Spleen (tissue), 11 donors: ENCODE results near the gene SMIM1. TPM values are rescaled to one million over a fixed set of nuclear protein-coding genes. Genes with fewer than 3 reads are reported as not detected.

ENCODE experiments used
- DNase-seq: peaks from one replicate; pipeline ENCODE4 v3.0.0-alpha.2; 2020
- H3K27ac ChIP-seq, 8 donors: fragments of 200-600 bp; sonication (generic) in 7 of 8; 1 replicate in 4 of 8; 2 replicates in 4 of 8; pipeline versions ENCODE4 v1.5.0 to v1.8.0; 2016 to 2021; ENCODE audit warnings: inconsistent platforms in 4 of 8, mild to moderate bottlenecking in 4 of 8, moderate library complexity in 1 of 8
- H3K27me3 ChIP-seq, 7 donors: fragments of 200-600 bp; sonication (generic) in 6 of 7; replicated peaks in 1 of 7; 1 replicate in 4 of 7; 2 replicates in 3 of 7; pipeline versions ENCODE4 v1.5.0 to v1.8.0; 2016 to 2021; ENCODE audit warnings: inconsistent platforms in 3 of 7, mild to moderate bottlenecking in 1 of 7
- H3K36me3 ChIP-seq, 6 donors: fragments of 200-600 bp; sonication (generic) in 5 of 6; 1 replicate in 4 of 6; 2 replicates in 2 of 6; pipeline versions ENCODE4 v1.5.0 to v1.8.0; 2016 to 2021; ENCODE audit warnings: inconsistent platforms in 2 of 6
- H3K4me1 ChIP-seq, 6 donors: fragments of 200-600 bp; sonication (generic) in 5 of 6; 1 replicate in 3 of 6; 2 replicates in 3 of 6; pipeline versions ENCODE4 v1.5.0 to v1.8.0; 2016 to 2021; ENCODE audit warnings: inconsistent platforms in 3 of 6
- H3K4me3 ChIP-seq, 8 donors: fragments of 200-600 bp; sonication (generic) in 7 of 8; 1 replicate in 4 of 8; 2 replicates in 4 of 8; pipeline versions ENCODE4 v1.5.0 to v1.8.0; 2016 to 2021; ENCODE audit warnings: inconsistent platforms in 4 of 8, mild to moderate bottlenecking in 4 of 8, moderate library complexity in 2 of 8
- H3K9me3 ChIP-seq, 8 donors: fragments of 200-600 bp; sonication (generic) in 7 of 8; 1 replicate in 4 of 8; 2 replicates in 4 of 8; pipeline versions ENCODE4 v1.5.0 to v1.8.0; 2016 to 2021; ENCODE audit warnings: inconsistent platforms in 4 of 8
- CTCF ChIP-seq, 11 experiments: fragments of 200-600 bp in 7 of 11; fragments of 450-650 bp in 4 of 11; sonication (generic) in 4 of 11; IDR thresholded peaks in 8 of 11; conservative IDR thresholded peaks in 3 of 11; 1 replicate in 7 of 11; 2 replicates in 4 of 11; pipeline versions ENCODE4 v1.4.0 to v1.8.0; 2016 to 2021; ENCODE audit warnings: antibody characterized with exemption in 11 of 11, inconsistent platforms in 4 of 11, mild to moderate bottlenecking in 1 of 11
- WGBS, 5 donors: extraction: QIAGEN DNeasy Blood & Tissue Kit in 3 of 5; methylation state at CpG; one replicate each; pipeline versions ENCODE4 v1.1.5 to v1.1.7; 2013 to 2018; 5-methylcytosine and 5-hydroxymethylcytosine counted together
- intact Hi-C: fragments of 100-400 bp; cut with DNase I; formaldehyde crosslinking; loops from one replicate; pipeline ENCODE4 v1.15.0; 2023; ENCODE audit warnings: low total_unique reads
- polyA plus RNA-seq, 3 donors: library from polyadenylated mRNA; stranded (reverse); fragments of 200-250 nt; gene quantifications; one replicate each; pipeline ENCODE4 v1.2.1, GENCODE V29; 2013
- small RNA-seq, 4 donors: library from RNA; depleted of rRNA; stranded (forward); fragments of <200 nt; gene quantifications; one replicate each; pipeline ENCODE3, GENCODE V24; 2016
- total RNA-seq, 7 donors: library from RNA; depleted of rRNA in 3 of 7; stranded (reverse); fragments of >200 nt in 3 of 7; fragmentation: NEBNext Ultra II Directional in 4 of 7; extraction: Animal tissue kit (Norgen Biotek cat#: 25700) in 4 of 7; gene quantifications; one replicate each; pipeline versions ENCODE4 v1.1.0 to v1.2.1, GENCODE V29; 2016 to 2021
- donor health status: healthy with polysubstance abuse.
- donor health status: DM: no; HTN: no; CAD: no; lungs with moderate emphysema.
- donor health status: DM: no; HTN: no; CAD: no.
- donor health status: Bipolar disorder and iron deficiency.
- donor health status: healthy.
- donor health status: DM: no; HTN: no; CAD: no.
- donor health status: DM: yes; HTN: yes; CAD: no.

Gene SMIM1
- total and polyA plus RNA-seq, 10 donors: 2.0 to 12.7 (median 4.6) TPM; not detected in 1

GRCh38 chr1:3825356-3825755 is 52.8 kb downstream of the SMIM1 start:
- Histone ChIP-seq H3K4me3 (no peak overlapping the region), H3K4me1 (no peaks in the 10 kb centered on the region), H3K9me3 (no peaks in the 10 kb centered on the region), H3K27ac (no peak overlapping the region), H3K27me3 (no peaks in the 10 kb centered on the region), H3K36me3 (peaks cover 0 to 100% (median 91%) of the 10 kb centered on the region in 6 donors)
- no peak for TF ChIP-seq CTCF (IDR thresholded peaks at IDR 0.05 in 8 of 11, conservative IDR thresholded peaks at IDR 0.05 in 3 of 11)
- intact Hi-C loops: no loop called here
- WGBS, 5 donors: 85 to 92% (median 90%) methylated on average over 15 of the region's 15 CpGs
- DNase-seq: no peak

Small RNA genes lying within 50 kb of the gene (small RNA-seq; reads per million reads assigned to genes)
- gene RF02197 (0 reads per million in 4 donors), gene RN7SL574P (0 reads per million in 4 donors)

Other genes starting within 250 kb of the SMIM1 start
- gene MEGF6, start 161.2 kb upstream of the SMIM1 start, total RNA-seq: 10 to 100 TPM in 6 of 7 donors, 1 to 10 TPM in 1; 8.7 to 39.5 (median 27.1) TPM
- 10 to 100 TPM in 2 of 3 donors, 1 to 10 TPM in 1; 8.8 to 16.5 (median 10.0) TPM for gene MEGF6, start 161.2 kb upstream of the SMIM1 start, polyA plus RNA-seq
- 10 to 100 TPM; 23.7 to 45.9 (median 32.5) TPM for gene TPRG1L, start 147.7 kb upstream of the SMIM1 start, total RNA-seq
- gene TPRG1L, start 147.7 kb upstream of the SMIM1 start, polyA plus RNA-seq: 10 to 100 TPM; 19.9 to 35.7 (median 20.9) TPM
- gene WRAP73, start 122.6 kb upstream of the SMIM1 start, total RNA-seq: 10 to 100 TPM; 21.0 to 28.0 (median 26.4) TPM
- 10 to 100 TPM; 20.1 to 28.3 (median 24.2) TPM for gene WRAP73, start 122.6 kb upstream of the SMIM1 start, polyA plus RNA-seq
- 1 to 10 TPM in 5 of 7 donors, under 1 TPM in 2; 0.63 to 4.3 (median 1.6) TPM for gene TP73, start 120.2 kb upstream of the SMIM1 start, total RNA-seq
- gene TP73, start 120.2 kb upstream of the SMIM1 start, polyA plus RNA-seq: under 1 TPM; 0.11 to 0.48 (median 0.21) TPM
- not detected for gene CCDC27, start 20.3 kb upstream of the SMIM1 start, total RNA-seq
- not detected for gene CCDC27, start 20.3 kb upstream of the SMIM1 start, polyA plus RNA-seq
- gene LRRC47, start 23.7 kb downstream of the SMIM1 start, total RNA-seq: 10 to 100 TPM; 24.1 to 39.0 (median 28.3) TPM
- 10 to 100 TPM; 12.5 to 21.4 (median 18.1) TPM for gene LRRC47, start 23.7 kb downstream of the SMIM1 start, polyA plus RNA-seq
- gene CEP104, start 84.5 kb downstream of the SMIM1 start, total RNA-seq: 10 to 100 TPM; 26.4 to 49.4 (median 42.0) TPM
- gene CEP104, start 84.5 kb downstream of the SMIM1 start, polyA plus RNA-seq: 1 to 10 TPM; 4.5 to 8.4 (median 5.3) TPM
- 10 to 100 TPM in 5 of 7 donors, 1 to 10 TPM in 2; 8.5 to 13.8 (median 12.1) TPM for gene DFFB, start 84.7 kb downstream of the SMIM1 start, total RNA-seq
- gene DFFB, start 84.7 kb downstream of the SMIM1 start, polyA plus RNA-seq: 10 to 100 TPM in 1 of 3 donors, 1 to 10 TPM in 2; 6.3 to 10.5 (median 8.7) TPM
- 10 to 100 TPM; 19.7 to 34.5 (median 23.7) TPM for gene C1orf174, start 127.5 kb downstream of the SMIM1 start, total RNA-seq
- gene C1orf174, start 127.5 kb downstream of the SMIM1 start, polyA plus RNA-seq: 10 to 100 TPM; 14.9 to 24.2 (median 15.8) TPM